NCI-H345 treated with DMSO at 0.1 percent for 48 hours (cell line): Measurements from ENCODE around the gene NIPBL.
"Not testable (repeated sequence)": the region's sequence is repeated elsewhere in the genome, so short reads cannot be mapped to it uniquely, and the experiment has no call there.

Source experiments
- DNase-seq: peaks from one replicate; lab custom pipeline; 2025; ENCODE audit not compliant: unreplicated experiment; lab: John Stamatoyannopoulos, UW

Gene NIPBL

GRCh38 chr5:36944607-36945225 lies 68.1 kb downstream of the NIPBL start:
- peak; percentile 15 for DNase-seq

- DNase-seq, result no peak
These were observed 69.1 kb downstream of the NIPBL start for GRCh38 chr5:36945687-36946086.

- no peak for DNase-seq
These were observed 69.5 kb downstream of the NIPBL start for GRCh38 chr5:36946101-36946500.

- no peak for DNase-seq
These were observed 71.5 kb downstream of the NIPBL start for GRCh38 chr5:36948041-36948440.

- no peak for DNase-seq
These were observed 72.1 kb downstream of the NIPBL start for GRCh38 chr5:36948650-36949049.

- no peak for DNase-seq
These were observed 73.0 kb downstream of the NIPBL start for GRCh38 chr5:36949593-36949992.

GRCh38 chr5:36950586-36951457 lies 74.3 kb downstream of the NIPBL start:
- no peak for DNase-seq

- DNase-seq, result no peak
These were observed 76.5 kb downstream of the NIPBL start for GRCh38 chr5:36953043-36953442.

GRCh38 chr5:36957953-36958537 lies 81.5 kb downstream of the NIPBL start:
- DNase-seq, result no peak

- no peak for DNase-seq
These were observed 82.0 kb downstream of the NIPBL start for GRCh38 chr5:36958612-36959011.

GRCh38 chr5:36965179-36965578 lies 88.6 kb downstream of the NIPBL start:
- DNase-seq, result no peak

- DNase-seq, result no peak
These were observed 93.3 kb downstream of the NIPBL start for GRCh38 chr5:36969700-36970395.

GRCh38 chr5:36978196-36978595 lies 101.6 kb downstream of the NIPBL start:
- no peak for DNase-seq

GRCh38 chr5:36982146-36982545 lies 105.6 kb downstream of the NIPBL start:
- DNase-seq, result no peak

- no peak for DNase-seq
These were observed 108.8 kb downstream of the NIPBL start for GRCh38 chr5:36985387-36985786.

GRCh38 chr5:36988396-36988795 lies 111.8 kb downstream of the NIPBL start:
- DNase-seq, result no peak

GRCh38 chr5:36998578-36998977 lies 122.0 kb downstream of the NIPBL start:
- DNase-seq, result no peak

- DNase-seq, result no peak
These were observed 125.7 kb downstream of the NIPBL start for GRCh38 chr5:37002176-37002751.

- DNase-seq, result no peak
These were observed 128.7 kb downstream of the NIPBL start for GRCh38 chr5:37005252-37005651.

GRCh38 chr5:37005946-37006540 lies 129.5 kb downstream of the NIPBL start:
- DNase-seq, result no peak

GRCh38 chr5:37013181-37013580 lies 136.6 kb downstream of the NIPBL start:
- not testable (repeated sequence) for DNase-seq
